ENCODE measurements around the gene CDC42.

CDC42 gene

DNA sequence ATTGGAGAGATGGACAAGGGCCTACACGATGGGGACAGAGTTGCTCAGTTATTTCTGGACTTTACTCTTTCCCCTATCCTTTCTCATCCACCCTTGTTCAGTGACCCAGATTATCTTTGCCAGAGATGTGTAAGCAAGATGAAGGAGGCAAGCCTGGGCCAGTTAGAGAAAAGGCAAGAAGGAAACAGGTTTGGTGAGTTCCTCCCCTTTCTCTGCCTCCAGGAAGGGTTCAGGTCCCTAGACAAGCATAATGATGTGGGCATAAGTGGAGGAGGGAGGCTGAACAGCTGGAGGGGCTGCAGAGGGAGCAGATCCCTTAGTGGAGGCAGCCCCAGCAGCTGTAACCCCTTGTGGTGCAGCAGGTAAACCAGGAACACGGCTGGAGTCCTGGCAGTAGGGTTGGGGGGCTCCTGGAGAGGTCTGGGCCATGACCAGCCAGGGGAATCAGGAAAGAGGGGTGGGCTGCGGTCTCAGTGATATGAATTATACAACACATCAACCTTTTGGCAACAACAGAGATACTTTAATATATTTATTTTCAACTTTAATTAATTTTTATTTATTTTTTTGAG lies 9.2 kb upstream of the CDC42 start:
- in situ Hi-C loops (cut with MboI; ENCODE audit: low sequenced_read_pairs, unreplicated experiment): no loop called here
- no peak for DNase-seq (ENCODE audit: low spot score)

DNA sequence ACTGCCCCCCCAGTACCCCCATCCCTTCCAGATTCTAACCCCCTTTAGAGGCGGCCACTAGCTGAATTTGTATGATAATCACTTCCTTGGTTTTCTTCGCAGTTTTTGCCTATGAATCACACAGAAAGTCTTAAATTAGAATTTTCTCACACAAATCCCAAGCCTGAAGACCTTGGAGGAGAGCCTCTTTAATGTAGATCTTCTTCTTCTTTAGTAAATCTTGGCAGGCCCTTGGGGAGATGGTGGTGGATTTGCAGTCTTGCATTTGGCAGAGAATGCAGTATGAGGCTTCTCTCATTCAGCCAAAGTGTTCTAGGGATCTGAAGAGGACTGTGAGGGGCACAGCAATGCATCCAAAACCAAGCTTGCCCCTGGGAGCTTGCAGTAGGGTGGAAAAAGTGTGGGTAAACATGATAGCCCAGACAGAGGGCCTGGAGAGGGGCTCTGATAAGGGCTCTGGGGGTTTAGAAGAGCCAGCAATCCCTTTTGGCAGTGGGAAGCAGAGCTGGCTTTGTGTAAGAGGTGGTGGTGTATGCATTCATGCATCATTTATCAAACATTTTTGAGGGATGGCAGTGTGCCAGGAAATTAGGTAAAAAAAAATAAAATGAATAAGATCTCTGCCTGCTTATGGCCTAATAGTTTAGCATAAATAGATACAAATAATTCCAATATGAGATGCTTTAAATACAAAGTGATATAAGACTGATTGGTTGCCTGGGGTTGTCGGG lies 7.7 kb upstream of the CDC42 start:
- no peak for DNase-seq (ENCODE audit: low spot score)
- TF ChIP-seq, protein P1, sequence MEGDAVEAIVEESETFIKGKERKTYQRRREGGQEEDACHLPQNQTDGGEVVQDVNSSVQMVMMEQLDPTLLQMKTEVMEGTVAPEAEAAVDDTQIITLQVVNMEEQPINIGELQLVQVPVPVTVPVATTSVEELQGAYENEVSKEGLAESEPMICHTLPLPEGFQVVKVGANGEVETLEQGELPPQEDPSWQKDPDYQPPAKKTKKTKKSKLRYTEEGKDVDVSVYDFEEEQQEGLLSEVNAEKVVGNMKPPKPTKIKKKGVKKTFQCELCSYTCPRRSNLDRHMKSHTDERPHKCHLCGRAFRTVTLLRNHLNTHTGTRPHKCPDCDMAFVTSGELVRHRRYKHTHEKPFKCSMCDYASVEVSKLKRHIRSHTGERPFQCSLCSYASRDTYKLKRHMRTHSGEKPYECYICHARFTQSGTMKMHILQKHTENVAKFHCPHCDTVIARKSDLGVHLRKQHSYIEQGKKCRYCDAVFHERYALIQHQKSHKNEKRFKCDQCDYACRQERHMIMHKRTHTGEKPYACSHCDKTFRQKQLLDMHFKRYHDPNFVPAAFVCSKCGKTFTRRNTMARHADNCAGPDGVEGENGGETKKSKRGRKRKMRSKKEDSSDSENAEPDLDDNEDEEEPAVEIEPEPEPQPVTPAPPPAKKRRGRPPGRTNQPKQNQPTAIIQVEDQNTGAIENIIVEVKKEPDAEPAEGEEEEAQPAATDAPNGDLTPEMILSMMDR (IDR thresholded peaks at IDR 0.05; ENCODE audit: borderline replicate concordance, control extremely low read depth, extremely low read depth, insufficient read depth, missing control alignments): no peak

More for the DNA sequence above, 9.2 kb upstream of the CDC42 start:
- TF ChIP-seq, protein P1 (IDR thresholded peaks at IDR 0.05; ENCODE audit: borderline replicate concordance, control extremely low read depth, extremely low read depth, insufficient read depth, missing control alignments): no peak

DNA sequence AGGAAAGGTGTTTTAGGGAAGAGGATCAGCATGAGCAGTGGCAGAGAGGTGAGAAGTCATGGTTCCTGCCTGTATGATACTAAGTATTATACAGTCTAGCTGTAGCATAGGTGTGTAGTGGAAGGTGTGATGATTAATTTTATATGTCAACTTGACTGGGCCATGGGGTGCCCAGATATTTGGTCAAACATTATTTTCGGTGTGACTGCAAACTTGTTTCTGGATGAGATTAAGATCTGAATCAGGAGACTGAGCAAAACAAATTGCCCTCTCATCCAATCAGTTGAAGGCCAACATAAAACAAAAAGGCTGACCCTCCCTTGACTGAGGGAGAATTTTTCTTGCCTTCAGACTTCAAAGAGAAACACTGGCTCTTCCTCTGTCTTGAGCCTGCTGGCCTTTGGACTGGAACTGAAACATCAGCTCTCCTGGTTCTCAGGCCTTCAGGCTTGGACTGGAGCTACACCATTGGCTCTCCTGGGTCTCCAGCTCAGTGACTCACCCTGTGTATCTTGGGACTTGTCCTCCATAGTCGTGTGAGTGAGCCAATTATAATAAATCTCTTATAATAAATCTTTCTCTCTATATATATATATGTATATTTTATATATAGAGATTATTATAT lies 6.8 kb upstream of the CDC42 start:
- TF ChIP-seq, protein P1 (IDR thresholded peaks at IDR 0.05; ENCODE audit: borderline replicate concordance, control extremely low read depth, extremely low read depth, insufficient read depth, missing control alignments): no peak
- no peak for DNase-seq (ENCODE audit: low spot score)
- in situ Hi-C loops (cut with MboI; ENCODE audit: low sequenced_read_pairs, unreplicated experiment): no loop called here

More for the DNA sequence above, 7.7 kb upstream of the CDC42 start:
- in situ Hi-C loops (cut with MboI; ENCODE audit: low sequenced_read_pairs, unreplicated experiment): no loop called here

DNA sequence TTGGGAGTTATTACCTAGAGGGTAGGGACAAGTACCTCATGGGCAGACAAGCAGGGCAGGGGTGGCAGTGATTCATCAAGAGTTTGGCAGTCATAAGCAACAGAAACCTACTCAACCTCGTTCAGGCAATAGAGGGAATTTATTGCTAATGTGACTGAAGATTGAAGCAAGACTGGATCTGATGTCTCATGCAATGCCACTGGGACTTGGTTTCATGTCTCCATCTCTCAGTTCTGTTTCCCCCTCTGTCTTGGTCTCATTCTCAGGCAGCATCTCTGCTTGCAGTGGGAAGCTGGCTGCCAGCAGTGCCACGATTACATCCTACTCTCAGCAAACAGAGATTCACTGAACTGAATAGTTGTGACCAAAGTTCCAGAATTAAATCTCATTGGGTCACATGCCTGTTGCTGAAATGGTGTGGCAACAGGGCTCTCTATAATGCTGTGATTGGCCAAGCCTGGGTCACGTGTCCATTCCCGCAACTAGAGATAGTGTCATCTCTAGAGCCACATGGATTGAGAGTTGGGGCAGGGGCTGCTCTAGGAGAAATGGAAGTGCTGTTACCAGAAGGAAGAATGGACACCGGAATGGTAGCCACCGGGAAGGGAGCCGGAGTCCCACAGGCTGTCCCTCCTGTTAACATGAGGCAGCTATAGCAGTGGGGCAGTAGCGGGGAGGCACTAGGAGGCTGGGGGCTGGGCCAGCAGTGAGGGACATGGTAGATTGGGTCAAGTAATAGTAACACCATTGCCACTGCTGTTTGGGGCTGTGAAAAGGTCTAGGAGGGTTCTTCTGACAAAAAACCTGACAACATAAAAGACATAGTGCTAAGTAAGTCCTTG lies 3.9 kb upstream of the CDC42 start:
- in situ Hi-C loops (cut with MboI; ENCODE audit: low sequenced_read_pairs, unreplicated experiment): no loop called here
- TF ChIP-seq, protein P1 (IDR thresholded peaks at IDR 0.05; ENCODE audit: borderline replicate concordance, control extremely low read depth, extremely low read depth, insufficient read depth, missing control alignments): no peak
- DNase-seq (ENCODE audit: low spot score): no peak

DNA sequence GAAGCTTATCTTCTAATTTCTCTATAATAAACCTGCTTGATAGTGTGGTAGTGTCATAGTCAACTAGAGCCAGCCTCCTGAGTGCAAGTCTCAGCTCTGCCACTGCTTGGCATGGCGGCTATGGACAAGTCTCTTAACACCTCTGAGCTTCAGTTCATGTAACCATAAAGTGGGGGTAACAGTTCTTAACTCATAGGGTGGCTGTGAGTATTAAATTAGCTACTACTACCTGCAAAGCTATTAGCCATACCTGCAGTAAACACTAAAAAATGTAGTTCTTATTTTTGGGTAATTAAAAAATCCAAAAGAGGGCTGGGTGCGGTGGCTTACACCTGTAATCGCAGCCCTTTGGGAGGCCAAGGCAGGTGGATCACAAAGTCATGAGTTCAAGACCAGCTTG lies 2.2 kb upstream of the CDC42 start:
- TF ChIP-seq, protein P1 (IDR thresholded peaks at IDR 0.05; ENCODE audit: borderline replicate concordance, control extremely low read depth, extremely low read depth, insufficient read depth, missing control alignments): no peak
- in situ Hi-C loops (cut with MboI; ENCODE audit: low sequenced_read_pairs, unreplicated experiment): no loop called here
- DNase-seq (ENCODE audit: low spot score): no peak

DNA sequence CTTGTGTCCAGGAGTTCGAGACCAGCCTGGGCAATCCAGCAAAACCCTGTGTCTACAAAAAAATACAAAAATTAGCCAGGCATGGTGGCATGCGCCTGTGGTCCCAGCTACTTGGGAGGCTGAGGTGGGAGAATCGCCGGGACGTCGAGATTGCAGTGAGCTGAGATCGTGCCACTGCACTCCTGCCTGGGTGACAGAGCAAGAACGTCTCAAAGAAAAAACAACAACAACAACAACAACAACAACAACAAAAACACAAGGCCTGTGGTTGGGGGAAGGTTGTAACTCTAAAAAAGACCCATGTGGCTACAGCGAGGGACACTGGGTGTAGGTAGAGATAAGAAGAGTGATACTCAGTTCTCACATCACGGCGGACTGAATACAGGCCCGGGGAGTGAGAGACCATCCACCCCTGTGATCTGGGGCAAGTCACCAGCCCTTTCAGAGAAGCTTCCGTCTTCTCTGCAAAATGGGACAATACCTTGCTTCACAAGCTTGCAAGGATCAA lies 848 bp upstream of the CDC42 start:
- no peak for DNase-seq (ENCODE audit: low spot score)
- in situ Hi-C loops (cut with MboI; ENCODE audit: low sequenced_read_pairs, unreplicated experiment): no loop called here
- TF ChIP-seq, protein P1 (IDR thresholded peaks at IDR 0.05; ENCODE audit: borderline replicate concordance, control extremely low read depth, extremely low read depth, insufficient read depth, missing control alignments): no peak
